ENCODE results near the gene BIN2. TPM values are rescaled to one million over a fixed set of nuclear protein-coding genes. Genes with fewer than 3 reads are reported as not detected.

BIN2 gene
- total and polyA plus RNA-seq, 2 of the 4 experiments (the other 2 are of a cell fraction) = not detected

GRCh38 chr12:51328587-51328986 is 4.6 kb upstream of the BIN2 start:
- ChIA-PET POLR2A (ENCODE audit: unreplicated experiment) (no interaction called here), CTCF (no interaction called here)
- no peak overlapping the region; the same call in 1 of the 2 replicates for H4K91ac ChIP-seq (ENCODE audit: insufficient read depth, low read depth, low read length)
- peaks cover 11% of the 10 kb centered on the region; the same call in 1 of the 2 replicates for H3K9me1 ChIP-seq (ENCODE audit: insufficient read depth, low read length)
- DNase-seq = no peak
- H3K27me3 ChIP-seq (ENCODE audit: control insufficient read depth, insufficient read depth, low read length) = no peaks in the 10 kb centered on the region
- no peak overlapping the region; the same call in 2 of the 3 replicates for H2BK15ac ChIP-seq (ENCODE audit: low read depth, low read length)
- H3K4me1 ChIP-seq (ENCODE audit: control insufficient read depth, insufficient read depth, low read length) = peaks cover 6% of the 10 kb centered on the region; the same call in 1 of the 2 replicates
- no TSS peak for BruUV-seq (replicated peaks)
- intact Hi-C loops (cut with micrococcal nuclease) (no loop called here), dilution Hi-C loops (cut with HindIII; ENCODE audit: low sequenced_read_pairs, unreplicated experiment) (no loop called here), in situ Hi-C loops (cut with MboI; ENCODE audit: low sequenced_read_pairs) (no loop called here)
- no peak for ATAC-seq (ENCODE audit: low read depth)
- H3K4me3 ChIP-seq (ENCODE audit: insufficient read depth, low read depth, low read length) = no peak overlapping the region
- no peak overlapping the region for H4K8ac ChIP-seq (ENCODE audit: low read depth in 2 of 2, low read length in 2 of 2)
- H3K18ac ChIP-seq (ENCODE audit: low read depth, low read length) = no peak overlapping the region
- H2BK20ac ChIP-seq (ENCODE audit: low read depth, low read length) = no peak overlapping the region
- H2BK120ac ChIP-seq (ENCODE audit: low read depth, low read length) = no peak overlapping the region
- no peak overlapping the region for H2BK5ac ChIP-seq (ENCODE audit: low read depth, low read length, poor library complexity, severe bottlenecking)
- H3K36me3 ChIP-seq (ENCODE audit: control insufficient read depth, insufficient read depth, low read length) = no peaks in the 10 kb centered on the region
- no peaks in the 10 kb centered on the region for H4K20me1 ChIP-seq (ENCODE audit: insufficient read depth, low read length)
- H3K4ac ChIP-seq (ENCODE audit: low read depth, low read length) = no peak overlapping the region
- H3K23ac ChIP-seq (ENCODE audit: low read depth, low read length) = no peak overlapping the region
- TF ChIP-seq NFE2L2 (IDR thresholded peaks at IDR 0.05; ENCODE audit: low read depth, low read length) (no peak), USF2 (IDR thresholded peaks at IDR 0.05; ENCODE audit: low read depth, low read length) (no peak), MAFK (IDR thresholded peaks at IDR 0.05; ENCODE audit: low read depth, low read length) (no peak), RFX5 (IDR thresholded peaks at IDR 0.05; ENCODE audit: low read depth, low read length) (no peak), BHLHE40 (IDR thresholded peaks at IDR 0.05; ENCODE audit: low read depth, low read length) (no peak), CHD1 (IDR thresholded peaks at IDR 0.05; ENCODE audit: low read depth, low read length) (no peak), RCOR1 (IDR thresholded peaks at IDR 0.05; ENCODE audit: insufficient replicate concordance, low read length) (no peak), POLR2A (IDR thresholded peaks at IDR 0.05; ENCODE audit: low read depth, low read length) (no peak), FOS (IDR thresholded peaks at IDR 0.05; ENCODE audit: low read depth, low read length) (no peak), SMC3 (IDR thresholded peaks at IDR 0.05; ENCODE audit: low read depth, low read length) (no peak), MXI1 (IDR thresholded peaks at IDR 0.05; ENCODE audit: borderline replicate concordance, low read depth, low read length) (no peak), CEBPB (IDR thresholded peaks at IDR 0.05; ENCODE audit: low read depth, low read length) (no peak), CTCF (conservative IDR thresholded peaks at IDR 0.05; ENCODE audit: low read depth, low read length) (no peak), MAZ (IDR thresholded peaks at IDR 0.05; ENCODE audit: borderline replicate concordance, low read depth, low read length) (no peak), ELK1 (IDR thresholded peaks at IDR 0.05; ENCODE audit: borderline replicate concordance, low read depth, low read length) (no peak), RAD21 (IDR thresholded peaks at IDR 0.05; ENCODE audit: low read length) (no peak)
- no peak overlapping the region for H3K9ac ChIP-seq (ENCODE audit: low read depth, low read length)
- no peak overlapping the region for H3K56ac ChIP-seq (ENCODE audit: extremely low read depth, insufficient read depth, low read length)
- no peak overlapping the region for H2AK9ac ChIP-seq (replicated peaks; ENCODE audit: low read depth, low read length, poor library complexity)
- WGBS, 2 experiments (ENCODE audit: extremely low coverage in 2 of 2, insufficient read length in 1 of 2) = no CpG with 5 or more reads among the region's 4 CpGs
- no peak overlapping the region for H2AFZ ChIP-seq (replicated peaks; ENCODE audit: low read length, poor library complexity)
- no peak overlapping the region for H3K27ac ChIP-seq (ENCODE audit: insufficient read depth, low read length)
- H4K5ac ChIP-seq (ENCODE audit: low read depth, low read length) = no peak overlapping the region
- H3K79me1 ChIP-seq (ENCODE audit: low read depth in 1 of 2, low read length in 2 of 2) = no peaks in the 10 kb centered on the region
- H2AK5ac ChIP-seq (ENCODE audit: low read depth, low read length) = no peak overlapping the region
- no peak overlapping the region for H3K4me2 ChIP-seq (ENCODE audit: low read depth, low read length)
- no peaks in the 10 kb centered on the region for H3K9me3 ChIP-seq (ENCODE audit: control insufficient read depth, insufficient read depth, low read length)
- H3K14ac ChIP-seq (replicated peaks; ENCODE audit: low read depth, low read length) = no peak overlapping the region

Measured in IMR-90 (cell line).